Retina (tissue), 1 donor: Measurements from ENCODE around the gene SHCBP1L.

Experiments
- DNase-seq: peaks from one replicate; pipeline ENCODE4 v3.0.0-alpha.2; 2016

Gene SHCBP1L

GRCh38 chr1:182888736-182889531, 64.0 kb downstream of the SHCBP1L start:
- DNase-seq = no peak

DNA sequence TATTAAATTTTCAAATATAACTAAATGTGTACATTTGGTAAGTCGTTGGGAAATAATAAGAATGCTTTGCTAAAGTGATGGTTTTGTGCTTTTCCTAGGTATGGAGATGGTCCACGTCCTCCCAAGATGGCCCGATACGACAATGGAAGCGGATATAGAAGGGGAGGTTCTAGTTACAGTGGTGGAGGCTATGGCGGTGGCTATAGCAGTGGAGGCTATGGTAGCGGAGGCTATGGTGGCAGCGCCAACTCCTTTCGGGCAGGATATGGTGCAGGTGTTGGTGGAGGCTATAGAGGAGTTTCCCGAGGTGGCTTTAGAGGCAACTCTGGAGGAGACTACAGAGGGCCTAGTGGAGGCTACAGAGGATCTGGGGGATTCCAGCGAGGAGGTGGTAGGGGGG, 66.0 kb downstream of the SHCBP1L start:
- DNase-seq = no peak

DNA sequence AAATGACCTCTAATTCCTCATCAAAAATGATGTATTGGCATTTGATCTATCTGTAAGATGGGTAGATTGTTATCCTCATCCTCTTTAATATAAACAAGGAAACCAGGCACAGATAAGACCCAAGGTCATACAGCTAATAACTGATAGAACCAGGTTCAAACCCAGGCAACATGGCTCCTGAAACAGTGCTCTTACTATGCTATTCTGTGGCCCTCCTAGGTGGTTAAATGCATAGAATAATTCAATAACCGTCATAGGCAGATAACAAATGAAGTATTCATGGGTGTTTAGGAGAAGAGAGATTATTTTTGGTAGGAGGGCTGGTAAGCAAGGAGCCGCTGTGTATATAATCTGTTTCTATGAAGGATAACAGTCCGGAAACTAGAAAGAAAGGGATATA, 67.4 kb downstream of the SHCBP1L start:
- DNase-seq = no peak

- DNase-seq = no peak
Observed at GRCh38 chr1:182884872-182885271, 68.1 kb downstream of the SHCBP1L start.

GRCh38 chr1:182877842-182878241, 75.1 kb downstream of the SHCBP1L start:
- no peak for DNase-seq

DNA sequence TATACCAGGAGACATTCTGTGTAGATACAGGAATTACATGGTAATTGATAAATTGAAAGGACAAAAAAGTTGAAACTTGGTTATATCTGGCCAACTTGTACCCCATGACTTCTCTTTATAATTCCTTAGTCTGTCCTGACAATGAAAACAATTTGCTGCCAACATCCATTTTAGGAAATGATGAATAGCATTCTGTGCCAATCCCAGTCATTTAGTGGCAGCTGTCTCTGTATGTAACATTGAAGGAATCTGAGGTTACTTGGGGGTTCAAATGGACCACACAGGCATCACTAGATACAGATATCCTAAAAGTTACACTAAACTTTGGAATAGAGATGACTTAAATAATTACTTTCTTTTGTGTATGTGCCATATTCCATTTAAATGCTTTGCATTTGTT, 75.6 kb downstream of the SHCBP1L start:
- no peak for DNase-seq

DNA sequence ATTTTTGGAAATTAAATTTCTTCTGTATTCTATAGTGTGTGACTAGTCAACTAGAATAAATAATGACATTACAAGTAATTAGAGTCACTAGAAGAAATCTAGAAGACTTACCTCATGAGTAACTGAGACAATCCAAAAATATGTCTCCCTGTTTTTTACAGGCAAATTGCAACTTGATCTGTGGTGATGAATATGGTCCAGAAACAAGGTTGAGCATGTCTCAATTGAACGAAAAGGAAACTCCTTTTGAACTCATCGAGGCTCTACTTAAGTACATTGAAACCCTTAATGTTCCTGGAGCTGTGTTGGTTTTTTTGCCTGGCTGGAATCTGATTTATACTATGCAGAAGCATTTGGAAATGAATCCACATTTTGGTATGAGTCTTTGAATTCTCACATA, 77.1 kb downstream of the SHCBP1L start:
- DNase-seq = no peak

DNA sequence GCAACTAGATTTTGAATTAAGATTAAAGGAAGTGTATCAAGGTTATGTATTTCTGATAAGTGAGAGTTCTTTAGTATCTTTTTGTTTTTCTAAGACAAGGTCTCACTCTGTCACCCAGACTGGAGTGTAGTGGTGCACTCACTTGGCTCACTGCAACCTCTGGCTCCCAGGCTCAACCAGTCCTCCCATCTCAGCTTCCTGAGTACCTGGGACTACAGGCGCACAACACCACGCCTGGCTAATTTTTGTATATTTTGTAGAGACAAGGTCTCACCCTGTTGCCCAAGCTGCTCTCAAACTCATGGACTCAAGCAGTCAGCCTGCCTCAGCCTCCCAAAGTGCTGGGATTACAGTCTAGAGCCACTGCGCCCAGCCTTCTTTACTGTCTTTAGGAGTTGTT, 80.1 kb downstream of the SHCBP1L start:
- DNase-seq = no peak

DNA sequence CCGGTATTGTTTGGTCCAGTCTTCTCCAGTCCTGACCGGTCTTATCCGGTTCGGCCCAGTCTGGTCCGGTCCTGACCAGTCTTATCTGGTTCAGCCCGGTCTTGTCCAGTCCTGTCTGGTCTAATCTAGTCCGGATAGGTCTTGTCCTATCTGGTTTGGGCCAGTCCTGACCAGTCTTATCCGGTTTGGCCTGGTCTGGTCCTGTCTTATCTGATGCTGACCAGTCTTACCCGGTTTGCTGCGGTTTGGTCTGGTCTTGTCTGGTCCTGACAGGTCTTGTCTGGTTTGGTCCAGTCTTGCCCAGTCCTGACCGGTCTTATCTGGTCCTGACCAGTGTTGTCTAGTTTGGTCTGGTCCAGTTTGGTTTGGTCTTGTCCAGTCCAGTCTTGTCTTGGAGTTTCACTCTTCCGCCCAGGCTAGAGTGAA, 83.7 kb downstream of the SHCBP1L start:
- no peak for DNase-seq

- DNase-seq = no peak
Observed at GRCh38 chr1:182867861-182868260, 85.1 kb downstream of the SHCBP1L start.

DNA sequence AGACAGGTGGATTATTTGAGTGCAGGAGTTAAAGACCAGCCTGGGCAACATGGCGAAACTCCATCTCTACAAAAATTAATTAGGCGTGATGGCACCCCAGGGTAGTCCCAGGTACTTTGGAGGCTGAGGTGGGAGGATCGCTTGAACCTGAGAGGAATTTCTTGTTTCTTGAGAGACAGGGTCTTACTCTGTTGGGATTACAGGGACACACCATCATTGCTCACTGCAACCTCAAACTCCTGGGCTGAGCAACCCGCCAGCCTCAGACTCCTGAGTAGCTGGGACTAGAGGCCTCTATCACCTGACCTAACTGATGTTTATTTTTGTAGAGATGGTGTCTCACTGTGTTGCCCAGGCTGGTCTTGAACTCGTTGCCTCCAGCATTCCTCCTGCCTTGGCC, 89.0 kb downstream of the SHCBP1L start:
- DNase-seq = no peak

DNA sequence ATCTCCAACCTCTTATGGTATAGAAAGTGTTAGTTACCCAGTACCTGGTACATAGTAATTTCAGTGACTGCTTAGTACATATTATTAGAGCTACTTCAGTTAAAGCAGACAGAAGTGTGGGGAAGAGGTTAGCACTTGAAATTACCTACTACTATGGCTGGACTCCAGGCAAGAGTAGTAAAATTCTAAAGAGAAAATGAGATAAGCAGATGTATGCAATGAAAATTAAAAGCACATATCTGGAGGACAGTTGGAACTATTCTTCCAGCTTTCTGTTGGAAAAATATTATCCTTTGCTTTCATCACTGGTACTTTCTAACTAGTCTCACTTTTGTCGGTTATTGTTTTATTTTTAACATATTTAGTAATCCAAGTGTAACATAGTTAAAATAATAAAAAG, 90.1 kb downstream of the SHCBP1L start:
- no peak for DNase-seq

DNA sequence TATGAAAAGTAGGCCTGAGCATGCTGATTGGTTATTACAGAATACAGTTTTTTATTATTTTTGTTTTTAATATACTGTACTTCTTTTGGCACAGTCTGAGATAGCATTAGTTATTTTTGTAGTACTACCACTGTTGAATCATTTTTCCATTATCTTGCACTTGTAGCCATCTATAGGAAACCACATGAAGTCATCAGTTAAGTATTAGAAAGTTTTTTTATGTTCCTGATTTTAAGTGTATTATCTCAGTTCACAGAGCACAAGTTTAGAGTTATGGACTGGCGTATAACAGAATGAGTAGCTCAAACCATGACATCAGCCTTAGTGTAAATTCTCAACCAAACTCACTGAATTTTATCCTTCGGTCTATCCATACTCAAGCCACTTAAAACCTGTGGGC, 91.0 kb downstream of the SHCBP1L start:
- no peak for DNase-seq

GRCh38 chr1:182860658-182861057, 92.3 kb downstream of the SHCBP1L start:
- no peak for DNase-seq

GRCh38 chr1:182857212-182857611, 95.8 kb downstream of the SHCBP1L start:
- no peak for DNase-seq

GRCh38 chr1:182855911-182856310, 97.1 kb downstream of the SHCBP1L start:
- DNase-seq = no peak

GRCh38 chr1:182851825-182852224, 101.1 kb downstream of the SHCBP1L start:
- DNase-seq = no peak

DNA sequence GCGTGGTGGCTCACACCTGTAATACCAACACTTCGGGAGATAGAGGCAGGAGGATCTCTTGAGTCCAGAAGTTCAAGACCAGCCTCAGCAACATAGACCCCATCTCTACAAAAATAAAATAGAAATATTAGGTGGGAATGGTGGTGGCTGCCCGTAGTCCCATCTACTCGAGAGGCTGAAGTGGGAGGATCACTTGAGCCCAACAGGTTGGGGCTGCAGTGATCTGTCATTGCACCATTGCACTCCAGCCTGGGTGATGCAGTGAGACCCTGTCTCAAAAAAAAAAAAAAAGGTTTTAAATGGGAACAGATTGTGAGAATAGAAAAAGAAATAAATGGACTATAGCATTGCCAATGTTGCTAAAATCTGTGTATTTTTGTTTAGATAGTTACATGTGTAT, 102.6 kb downstream of the SHCBP1L start:
- DNase-seq = no peak
